Mesothelial cell of epicardium (in vitro differentiated cells): ENCODE measurements around the gene MRGPRF. TPM values are rescaled to one million over a fixed set of nuclear protein-coding genes. Genes with fewer than 3 reads are reported as not detected.

ENCODE experiments used
- DNase-seq, 2 experiments: peaks; one replicate each; pipeline ENCODE4 v3.0.0; 2021; ENCODE audit warnings: low spot score in 2 of 2; ENCODE audit not compliant: unreplicated experiment in 2 of 2
- H3K27ac Mint-ChIP-seq: 2 replicates; pipeline ENCODE4 v1.8.0; 2021; ENCODE audit warnings: mixed read lengths
- H3K27me3 Mint-ChIP-seq: 2 replicates; pipeline ENCODE4 v1.8.0; 2021; ENCODE audit warnings: low read depth, mixed read lengths
- H3K36me3 Mint-ChIP-seq: 2 replicates; pipeline ENCODE4 v1.8.0; 2021; ENCODE audit warnings: mixed read lengths
- H3K4me1 Mint-ChIP-seq: 2 replicates; pipeline ENCODE4 v1.8.0; 2021; ENCODE audit warnings: mixed read lengths
- H3K4me3 Mint-ChIP-seq: 2 replicates; pipeline ENCODE4 v1.8.0; 2021; ENCODE audit warnings: mild to moderate bottlenecking, moderate library complexity, mixed read lengths
- H3K9me3 Mint-ChIP-seq: 2 replicates; pipeline ENCODE4 v1.8.0; 2021; ENCODE audit warnings: mixed read lengths
- CTCF ChIP-seq: fragments of 200-600 bp; sonication (generic); IDR thresholded peaks from one replicate; pipeline ENCODE4 v1.5.0; 2021; ENCODE audit warnings: antibody characterized with exemption; ENCODE audit not compliant: unreplicated experiment
- total RNA-seq: library from RNA; stranded (reverse); gene quantifications from 3 replicates; pipeline ENCODE4 v1.2.1, GENCODE V29; 2021

The MRGPRF gene
- total RNA-seq, 1 donor from 2014 or later, result 3.4 TPM

DNA sequence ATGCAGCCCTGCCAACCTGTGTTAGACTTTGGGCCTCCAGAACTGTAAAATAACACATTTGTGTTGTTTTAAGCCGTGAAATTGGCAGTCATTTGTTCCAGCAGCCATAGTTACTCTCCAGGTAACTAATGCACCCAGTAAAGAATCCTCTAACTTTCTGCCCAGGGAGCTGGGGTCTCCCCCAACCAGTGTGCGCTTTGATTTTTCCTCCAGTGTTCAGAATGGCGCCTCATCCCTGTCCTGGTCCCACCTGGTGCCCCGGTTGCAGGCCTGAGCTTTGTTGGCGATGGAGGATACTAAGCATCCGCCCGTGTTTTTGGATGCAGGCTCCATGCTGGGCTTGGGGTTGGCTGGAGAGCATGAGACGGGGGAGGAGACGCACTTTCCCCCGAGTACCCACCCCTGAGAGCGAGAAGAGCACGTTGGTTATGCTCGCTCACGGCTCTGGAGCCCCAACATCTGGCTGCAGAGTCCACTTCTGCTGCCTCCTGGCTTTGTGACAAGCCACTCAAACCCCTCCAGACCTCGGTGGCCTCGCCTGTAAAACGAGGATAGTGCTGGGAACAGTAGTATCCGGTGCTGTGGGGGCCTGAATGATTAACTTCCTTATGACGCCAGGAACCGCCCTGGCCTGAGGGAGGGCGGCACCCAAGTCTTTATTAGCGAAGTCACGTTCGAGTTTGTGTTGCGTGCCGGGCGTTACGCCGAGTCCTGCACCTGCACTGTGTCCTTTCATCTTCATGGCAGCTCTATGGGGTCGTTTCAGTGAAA, 58.0 kb downstream of the MRGPRF start:
- no peak overlapping the region for H3K27ac Mint-ChIP-seq

More for the DNA sequence above, 58.0 kb downstream of the MRGPRF start:
- no peaks in the 10 kb centered on the region for H3K36me3 Mint-ChIP-seq
- H3K4me1 Mint-ChIP-seq, result peaks cover 3% of the 10 kb centered on the region
- no peak overlapping the region for H3K4me3 Mint-ChIP-seq
- TF ChIP-seq CTCF, result no peak
- no peaks in the 10 kb centered on the region for H3K27me3 Mint-ChIP-seq
- H3K9me3 Mint-ChIP-seq, result no peaks in the 10 kb centered on the region
- no peak for DNase-seq

Other genes starting within 250 kb of the MRGPRF start
- 2.6 to 3.0 TPM (median 2.8 TPM) in 3 replicates for gene CPT1A, start 171.3 kb downstream of the MRGPRF start, total RNA-seq
- 49.4 to 52.8 TPM (median 52.5 TPM) in 3 replicates for gene MRPL21, start 109.4 kb downstream of the MRGPRF start, total RNA-seq
- gene IGHMBP2, start 109.4 kb downstream of the MRGPRF start, total RNA-seq, result 28.3 to 29.0 TPM (median 28.5 TPM) in 3 replicates
- gene MRGPRD, start 32.3 kb downstream of the MRGPRF start, total RNA-seq, result not detected in 3 replicates
- gene TPCN2, start 35.7 kb upstream of the MRGPRF start, total RNA-seq, result 20.5 to 23.7 TPM (median 22.1 TPM) in 3 replicates
- gene SMIM38, start 142.7 kb upstream of the MRGPRF start, total RNA-seq, result 1.9 to 2.5 TPM (median 2.1 TPM) in 3 replicates